Sigmoid colon (tissue), 4 donors: ENCODE measurements around the gene AQP12B.

Experiments
- CTCF ChIP-seq, 4 experiments: fragments of 450-650 bp in 3 of 4; fragments of 200-600 bp in 1 of 4; IDR thresholded peaks; one replicate each; pipeline ENCODE4 v1.5.1; 2016 to 2019; ENCODE audit warnings: antibody characterized with exemption in 4 of 4, mild to moderate bottlenecking in 3 of 4, moderate library complexity in 2 of 4
- EP300 ChIP-seq, 4 donors: sonication (generic); formaldehyde crosslinking; IDR thresholded peaks; one replicate each; pipeline ENCODE4 v1.6.1; 2017; ENCODE audit warnings: antibody characterized with exemption in 4 of 4
- POLR2A ChIP-seq, 2 donors: fragments of 450-650 bp; IDR thresholded peaks; one replicate each; pipeline ENCODE4 v1.6.1; 2016; ENCODE audit warnings: antibody characterized with exemption in 2 of 2, mild to moderate bottlenecking in 2 of 2, moderate library complexity in 2 of 2
- POLR2AphosphoS5 ChIP-seq, 4 donors: sonication (generic); formaldehyde crosslinking; IDR thresholded peaks; one replicate each; pipeline ENCODE4 v1.6.1; 2017; ENCODE audit warnings: antibody characterized with exemption in 4 of 4

- TF ChIP-seq POLR2A (IDR thresholded peaks at IDR 0.05) (no peak), EP300 (IDR thresholded peaks at IDR 0.05) (no peak), CTCF (IDR thresholded peaks at IDR 0.05) (no peak), POLR2AphosphoS5 (IDR thresholded peaks at IDR 0.05) (no peak)
These were observed 33.9 kb downstream of the AQP12B start for GRCh38 chr2:240648650-240649275.
